Subcutaneous abdominal adipose tissue (tissue), 5 donors: ENCODE data around the gene CCNE1.
"Not testable (repeated sequence)": the region's sequence is repeated elsewhere in the genome, so short reads cannot be mapped to it uniquely, and the experiment has no call there.

Experiments
- H3K27ac ChIP-seq: one replicate; pipeline ENCODE4 v1.7.0; 2013; ENCODE audit warnings: low read depth, mild to moderate bottlenecking, inconsistent platforms, low read length, moderate library complexity
- H3K27me3 ChIP-seq, 5 donors: one replicate each; pipeline ENCODE4 v1.7.0; 2013; ENCODE audit warnings: low read length in 5 of 5, inconsistent platforms in 1 of 5; ENCODE audit not compliant: control insufficient read depth in 5 of 5, insufficient read depth in 4 of 5
- H3K36me3 ChIP-seq, 5 donors: one replicate each; pipeline ENCODE4 v1.7.0; 2013; ENCODE audit warnings: low read length in 5 of 5; ENCODE audit not compliant: control insufficient read depth in 5 of 5, insufficient read depth in 5 of 5
- H3K4me1 ChIP-seq, 5 donors: one replicate each; pipeline ENCODE4 v1.7.0; 2013; ENCODE audit warnings: low read length in 5 of 5, mild to moderate bottlenecking in 3 of 5, moderate library complexity in 1 of 5; ENCODE audit not compliant: control insufficient read depth in 5 of 5, insufficient read depth in 5 of 5
- H3K4me3 ChIP-seq, 5 donors: one replicate each; pipeline ENCODE4 v1.7.0; 2013; ENCODE audit warnings: low read length in 5 of 5, low read depth in 1 of 5
- H3K9ac ChIP-seq, 5 donors: one replicate each; pipeline ENCODE4 v1.7.0; 2013; ENCODE audit warnings: low read length in 5 of 5, mild to moderate bottlenecking in 4 of 5, moderate library complexity in 3 of 5
- H3K9me3 ChIP-seq, 5 donors: one replicate each; pipeline ENCODE4 v1.7.0; 2013; ENCODE audit warnings: low read length in 5 of 5; ENCODE audit not compliant: control insufficient read depth in 5 of 5
- donor health status: healthy.
- donor health status: healthy.
- donor health status: healthy.
- donor health status: healthy.
- donor health status: healthy.

Gene CCNE1

GRCh38 chr19:29785955-29786589 lies 25.7 kb upstream of the CCNE1 start:
- no peak overlapping the region for H3K9ac ChIP-seq
- H3K9me3 ChIP-seq, result no peaks in the 10 kb centered on the region
- no peaks in the 10 kb centered on the region for H3K36me3 ChIP-seq
- H3K27me3 ChIP-seq, result peaks cover 0 to 8% (median 0%) of the 10 kb centered on the region in 5 donors
- no peak overlapping the region for H3K4me3 ChIP-seq
- H3K4me1 ChIP-seq, result no peaks in the 10 kb centered on the region
- no peak overlapping the region for H3K27ac ChIP-seq

- H3K27ac ChIP-seq, result no peak overlapping the region
- peaks cover 0 to 10% (median 0%) of the 10 kb centered on the region in 5 donors for H3K27me3 ChIP-seq
- H3K9ac ChIP-seq, result no peak overlapping the region
- no peaks in the 10 kb centered on the region for H3K36me3 ChIP-seq
- H3K4me3 ChIP-seq, result no peak overlapping the region
- no peaks in the 10 kb centered on the region for H3K4me1 ChIP-seq
- no peaks in the 10 kb centered on the region for H3K9me3 ChIP-seq
These were observed 24.5 kb upstream of the CCNE1 start for GRCh38 chr19:29787281-29787680.

- no peak overlapping the region for H3K4me3 ChIP-seq
These were observed 22.8 kb upstream of the CCNE1 start for GRCh38 chr19:29789007-29789406.

GRCh38 chr19:29793116-29793727 lies 18.6 kb upstream of the CCNE1 start:
- Histone ChIP-seq H3K27ac (no peak overlapping the region), H3K4me1 (no peaks in the 10 kb centered on the region), H3K9me3 (no peaks in the 10 kb centered on the region), H3K9ac (no peak overlapping the region), H3K4me3 (no peak overlapping the region), H3K36me3 (no peaks in the 10 kb centered on the region), H3K27me3 (peaks cover 0 to 9% (median 4%) of the 10 kb centered on the region in 5 donors)

More at GRCh38 chr19:29789007-29789406, 22.8 kb upstream of the CCNE1 start:
- Histone ChIP-seq H3K9me3 (no peaks in the 10 kb centered on the region), H3K9ac (no peak overlapping the region), H3K27me3 (peaks cover 0 to 12% (median 0%) of the 10 kb centered on the region in 5 donors), H3K4me1 (no peaks in the 10 kb centered on the region), H3K36me3 (no peaks in the 10 kb centered on the region), H3K27ac (no peak overlapping the region)

GRCh38 chr19:29794490-29794889 lies 17.3 kb upstream of the CCNE1 start:
- H3K4me3 ChIP-seq, H3K27ac ChIP-seq, H3K9ac ChIP-seq, H3K9me3 ChIP-seq, H3K27me3 ChIP-seq, H3K36me3 ChIP-seq, H3K4me1 ChIP-seq: not testable (repeated sequence)

- Histone ChIP-seq H3K4me3 (no peak overlapping the region), H3K4me1 (peaks cover 0 to 3% (median 0%) of the 10 kb centered on the region in 5 donors), H3K9me3 (no peaks in the 10 kb centered on the region), H3K9ac (no peak overlapping the region), H3K27ac (no peak overlapping the region), H3K36me3 (no peaks in the 10 kb centered on the region), H3K27me3 (peaks cover 0 to 9% (median 4%) of the 10 kb centered on the region in 5 donors)
These were observed 16.2 kb upstream of the CCNE1 start for GRCh38 chr19:29795461-29796172.

- Histone ChIP-seq H3K4me1 (peaks cover 0 to 3% (median 0%) of the 10 kb centered on the region in 5 donors), H3K9ac (no peak overlapping the region), H3K27me3 (peaks cover 0 to 9% (median 4%) of the 10 kb centered on the region in 5 donors), H3K27ac (no peak overlapping the region), H3K4me3 (no peak overlapping the region), H3K36me3 (no peaks in the 10 kb centered on the region), H3K9me3 (no peaks in the 10 kb centered on the region)
These were observed 15.6 kb upstream of the CCNE1 start for GRCh38 chr19:29796173-29796573.

GRCh38 chr19:29798774-29799497 lies 12.9 kb upstream of the CCNE1 start:
- no peak overlapping the region for H3K9ac ChIP-seq
- H3K36me3 ChIP-seq, result no peaks in the 10 kb centered on the region
- peaks cover 0 to 6% (median 0%) of the 10 kb centered on the region in 5 donors for H3K27me3 ChIP-seq
- no peak overlapping the region for H3K27ac ChIP-seq
- peaks cover 0 to 3% (median 0%) of the 10 kb centered on the region in 5 donors for H3K4me1 ChIP-seq
- H3K9me3 ChIP-seq, result no peaks in the 10 kb centered on the region
- H3K4me3 ChIP-seq, result no peak overlapping the region

GRCh38 chr19:29800100-29800825 lies 11.5 kb upstream of the CCNE1 start:
- Histone ChIP-seq H3K9ac (no peak overlapping the region), H3K4me1 (peaks cover under 1 to 7% (median 3%) of the 10 kb centered on the region in 5 donors), H3K36me3 (no peaks in the 10 kb centered on the region), H3K27ac (no peak overlapping the region), H3K9me3 (no peaks in the 10 kb centered on the region), H3K27me3 (peaks cover 0 to 6% (median 0%) of the 10 kb centered on the region in 5 donors), H3K4me3 (no peak overlapping the region)
